ENCODE data around the gene FN3K. TPM values are rescaled to one million over a fixed set of nuclear protein-coding genes. Genes with fewer than 3 reads are reported as not detected.

Gene FN3K
- total and polyA plus RNA-seq, 2 of the 4 experiments (the other 2 are of a cell fraction) = 0.90 to 2.9 TPM

DNA sequence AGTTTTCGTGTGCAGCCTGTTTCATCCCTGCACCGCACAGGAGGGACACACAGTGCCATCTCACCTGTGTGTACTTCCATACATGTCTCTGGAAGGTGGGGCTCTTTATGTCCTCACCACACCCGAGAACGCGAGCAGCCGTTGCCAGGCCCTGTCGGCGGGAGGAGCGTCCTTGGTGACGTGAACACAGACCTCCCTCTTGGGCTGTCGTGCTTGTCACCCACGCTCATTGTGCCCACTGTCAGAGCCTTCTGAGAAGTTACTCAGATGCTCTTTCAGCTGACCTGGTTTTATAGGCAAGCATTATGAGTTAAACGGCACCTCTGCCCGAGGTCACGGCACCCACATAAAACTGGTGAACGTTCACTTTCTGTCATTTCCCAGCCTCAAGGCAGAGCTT, 64.2 kb downstream of the FN3K start:
- H3K9ac ChIP-seq (ENCODE audit: low read depth, low read length) = no peak overlapping the region
- intact Hi-C loops (cut with micrococcal nuclease) = no loop called here

More for the DNA sequence above, 64.2 kb downstream of the FN3K start:
- Histone ChIP-seq H4K20me1 (ENCODE audit: insufficient read depth, low read length) (peaks cover 18% of the 10 kb centered on the region), H3K14ac (replicated peaks; ENCODE audit: low read depth, low read length) (no peak overlapping the region; the same call in 1 of the 2 replicates), H3K18ac (ENCODE audit: low read depth, low read length) (no peak overlapping the region), H3K4me1 (ENCODE audit: control insufficient read depth, insufficient read depth, low read length) (no peaks in the 10 kb centered on the region), H2AFZ (replicated peaks; ENCODE audit: low read length, poor library complexity) (no peak overlapping the region), H2AK5ac (ENCODE audit: low read depth, low read length) (no peak overlapping the region), H3K4ac (ENCODE audit: low read depth, low read length) (no peak overlapping the region), H3K36me3 (ENCODE audit: control insufficient read depth, insufficient read depth, low read length) (peaks cover 8% of the 10 kb centered on the region), H3K4me3 (ENCODE audit: insufficient read depth, low read depth, low read length) (no peak overlapping the region), H4K8ac (ENCODE audit: low read depth in 2 of 2, low read length in 2 of 2) (no peak overlapping the region), H3K79me1 (ENCODE audit: low read depth in 1 of 2, low read length in 2 of 2) (peaks cover 8 to 53% of the 10 kb centered on the region in 2 experiments), H3K9me3 (ENCODE audit: control insufficient read depth, insufficient read depth, low read length) (no peaks in the 10 kb centered on the region), H3K4me2 (ENCODE audit: low read depth, low read length) (no peak overlapping the region), H3K23ac (ENCODE audit: low read depth, low read length) (no peak overlapping the region), H2BK20ac (ENCODE audit: low read depth, low read length) (no peak overlapping the region), H2BK15ac (ENCODE audit: low read depth, low read length) (no peak overlapping the region), H3K27me3 (ENCODE audit: control insufficient read depth, insufficient read depth, low read length) (no peaks in the 10 kb centered on the region), H3K27ac (ENCODE audit: insufficient read depth, low read length) (no peak overlapping the region), H4K5ac (ENCODE audit: low read depth, low read length) (no peak overlapping the region), H3K9me1 (ENCODE audit: insufficient read depth, low read length) (no peaks in the 10 kb centered on the region), H4K91ac (ENCODE audit: insufficient read depth, low read depth, low read length) (no peak overlapping the region), H2BK5ac (ENCODE audit: low read depth, low read length, poor library complexity, severe bottlenecking) (no peak overlapping the region), H2AK9ac (replicated peaks; ENCODE audit: low read depth, low read length, poor library complexity) (no peak overlapping the region), H3K56ac (ENCODE audit: extremely low read depth, insufficient read depth, low read length) (no peak overlapping the region), H2BK120ac (ENCODE audit: low read depth, low read length) (no peak overlapping the region)
- ATAC-seq (ENCODE audit: low read depth) = no peak
- POLR2A ChIA-PET (ENCODE audit: unreplicated experiment) = no interaction called here
- BruUV-seq (replicated peaks) = no TSS peak
- DNase-seq = no peak
- dilution Hi-C loops (cut with HindIII; ENCODE audit: low sequenced_read_pairs, unreplicated experiment) (no loop called here), in situ Hi-C loops (cut with MboI; ENCODE audit: low sequenced_read_pairs) (no loop called here)
- CTCF ChIA-PET = no interaction called here
- TF ChIP-seq MAZ (IDR thresholded peaks at IDR 0.05; ENCODE audit: borderline replicate concordance, low read depth, low read length) (no peak), MAFK (IDR thresholded peaks at IDR 0.05; ENCODE audit: low read depth, low read length) (no peak), NFE2L2 (IDR thresholded peaks at IDR 0.05; ENCODE audit: low read depth, low read length) (no peak), MXI1 (IDR thresholded peaks at IDR 0.05; ENCODE audit: borderline replicate concordance, low read depth, low read length) (no peak), RFX5 (IDR thresholded peaks at IDR 0.05; ENCODE audit: low read depth, low read length) (no peak), CEBPB (IDR thresholded peaks at IDR 0.05; ENCODE audit: low read depth, low read length) (no peak), CTCF (conservative IDR thresholded peaks at IDR 0.05; ENCODE audit: low read depth, low read length) (no peak), SMC3 (IDR thresholded peaks at IDR 0.05; ENCODE audit: low read depth, low read length) (no peak), RAD21 (IDR thresholded peaks at IDR 0.05; ENCODE audit: low read length) (no peak), CHD1 (IDR thresholded peaks at IDR 0.05; ENCODE audit: low read depth, low read length) (no peak)
- TF ChIP-seq, protein P1, sequence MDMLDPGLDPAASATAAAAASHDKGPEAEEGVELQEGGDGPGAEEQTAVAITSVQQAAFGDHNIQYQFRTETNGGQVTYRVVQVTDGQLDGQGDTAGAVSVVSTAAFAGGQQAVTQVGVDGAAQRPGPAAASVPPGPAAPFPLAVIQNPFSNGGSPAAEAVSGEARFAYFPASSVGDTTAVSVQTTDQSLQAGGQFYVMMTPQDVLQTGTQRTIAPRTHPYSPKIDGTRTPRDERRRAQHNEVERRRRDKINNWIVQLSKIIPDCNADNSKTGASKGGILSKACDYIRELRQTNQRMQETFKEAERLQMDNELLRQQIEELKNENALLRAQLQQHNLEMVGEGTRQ (IDR thresholded peaks at IDR 0.05; ENCODE audit: low read depth, low read length) = no peak
- TF ChIP-seq, protein P2, sequence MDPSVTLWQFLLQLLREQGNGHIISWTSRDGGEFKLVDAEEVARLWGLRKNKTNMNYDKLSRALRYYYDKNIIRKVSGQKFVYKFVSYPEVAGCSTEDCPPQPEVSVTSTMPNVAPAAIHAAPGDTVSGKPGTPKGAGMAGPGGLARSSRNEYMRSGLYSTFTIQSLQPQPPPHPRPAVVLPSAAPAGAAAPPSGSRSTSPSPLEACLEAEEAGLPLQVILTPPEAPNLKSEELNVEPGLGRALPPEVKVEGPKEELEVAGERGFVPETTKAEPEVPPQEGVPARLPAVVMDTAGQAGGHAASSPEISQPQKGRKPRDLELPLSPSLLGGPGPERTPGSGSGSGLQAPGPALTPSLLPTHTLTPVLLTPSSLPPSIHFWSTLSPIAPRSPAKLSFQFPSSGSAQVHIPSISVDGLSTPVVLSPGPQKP (IDR thresholded peaks at IDR 0.05; ENCODE audit: borderline replicate concordance, low read depth, low read length) = no peak
- WGBS, 2 experiments (ENCODE audit: extremely low coverage in 2 of 2, insufficient read length in 1 of 2) = 96% methylated on average over 14 of the region's 16 CpGs; no CpG with 5 or more reads in 1 of the 2 experiments
